ENCODE data around the gene ACBD4. TPM values are rescaled to one million over a fixed set of nuclear protein-coding genes. Genes with fewer than 3 reads are reported as not detected.
A peak's percentile ranks its signal among the peaks of the same experiment; 100 is the strongest.

ACBD4 gene
- total RNA-seq, 4 donors from 2014 or later, result 1.7 to 6.9 (median 4.5) TPM

DNA sequence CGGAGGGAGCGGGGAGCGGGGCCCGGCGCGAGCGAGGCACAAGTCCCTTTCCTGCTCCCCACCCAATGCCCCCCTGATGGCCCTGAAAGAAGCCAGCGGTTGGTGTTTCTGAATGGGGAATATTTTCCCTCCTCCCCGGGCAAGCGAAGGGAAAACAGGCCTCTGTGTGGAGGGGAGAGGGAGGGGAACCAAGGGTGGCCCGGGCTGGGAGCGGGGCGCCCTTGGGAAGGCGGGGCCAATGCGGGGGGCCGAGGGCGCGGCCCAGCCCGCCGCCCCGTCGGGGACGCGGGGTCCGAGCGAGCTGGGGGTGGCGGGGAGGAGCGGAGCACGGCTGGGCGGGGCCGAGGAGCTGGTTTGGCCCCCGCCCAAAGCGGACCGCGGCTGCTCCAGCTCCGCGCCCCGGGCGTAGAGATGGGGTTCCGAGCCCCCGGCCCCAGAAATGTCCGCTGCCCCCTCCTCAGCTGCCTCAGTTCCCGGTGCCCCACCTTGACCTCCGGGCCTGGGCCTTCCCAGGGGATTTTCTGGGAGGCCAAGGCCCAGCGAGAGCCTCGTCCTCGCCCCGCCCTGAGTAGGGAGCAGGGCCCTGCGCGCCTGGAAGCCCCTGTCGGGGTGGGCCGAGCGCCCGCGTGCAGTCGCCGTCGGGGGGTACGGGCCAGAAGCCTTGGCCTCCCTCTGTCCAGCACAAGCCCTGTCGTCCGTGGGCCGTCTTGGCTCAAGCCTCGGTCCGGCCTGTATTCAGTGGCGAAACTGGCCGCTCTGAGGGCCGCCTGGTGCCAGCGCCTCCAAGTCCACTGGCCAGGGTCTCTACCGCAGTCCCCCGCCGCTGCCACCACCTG is 8.9 kb downstream of the ACBD4 start:
- no peaks in the 10 kb centered on the region for H3K9me3 ChIP-seq
- peaks cover 0 to 2% (median 0%) of the 10 kb centered on the region in 3 donors for H3K36me3 ChIP-seq
- H3K27ac ChIP-seq, result peak overlapping the region; percentile 90 to 95 (median 94)
- TF ChIP-seq CTCF (IDR thresholded peaks at IDR 0.05) (no peak), POLR2A (IDR thresholded peaks at IDR 0.05) (peak in 2 of 4 donors; percentile 1 to 14)
- intact Hi-C loops (cut with DNase I), result no loop called here
- no peak for DNase-seq
- 8 to 14% methylated on average over 6 to 8 of the region's 71 CpGs for WGBS, 2 donors
- H3K4me3 ChIP-seq, result peak overlapping the region; percentile 43 to 73 (median 59)
- peaks cover 17 to 46% (median 21%) of the 10 kb centered on the region in 3 donors for H3K4me1 ChIP-seq
- no peaks in the 10 kb centered on the region for H3K27me3 ChIP-seq

- no peaks in the 10 kb centered on the region for H3K27me3 ChIP-seq
- intact Hi-C loops (cut with DNase I), result no loop called here
Measured at GRCh38 chr17:45145035-45145389, 9.5 kb downstream of the ACBD4 start.

DNA sequence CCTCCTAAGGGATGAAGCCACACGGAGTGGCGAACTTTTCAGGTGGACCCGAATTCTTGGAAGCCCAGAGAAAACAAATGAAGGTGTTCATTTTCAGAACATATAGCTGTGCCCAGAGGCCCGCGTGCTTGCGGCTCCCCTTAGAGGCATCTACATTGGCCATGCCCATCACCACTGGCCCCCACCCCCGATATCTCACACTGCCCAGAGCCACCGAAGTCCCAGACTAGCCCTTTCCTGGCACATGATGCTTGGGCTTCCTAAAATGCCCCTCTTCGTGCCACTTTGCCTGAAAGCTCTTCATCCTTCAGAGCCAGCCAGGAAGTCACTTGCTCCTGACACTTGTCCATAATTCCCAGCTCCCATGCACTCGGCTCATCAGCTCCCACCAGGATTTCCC is 10.7 kb downstream of the ACBD4 start:
- Histone ChIP-seq H3K4me3 (no peak overlapping the region), H3K4me1 (peaks cover 18 to 57% (median 25%) of the 10 kb centered on the region in 3 donors)
- TF ChIP-seq POLR2A (IDR thresholded peaks at IDR 0.05) (no peak), CTCF (IDR thresholded peaks at IDR 0.05) (no peak)

More at GRCh38 chr17:45145035-45145389, 9.5 kb downstream of the ACBD4 start:
- TF ChIP-seq POLR2A (IDR thresholded peaks at IDR 0.05), result no peak
- no peak for TF ChIP-seq CTCF (IDR thresholded peaks at IDR 0.05)
- WGBS, 2 donors, result 67 to 72% methylated on average over 3 to 8 of the region's 8 CpGs
- Histone ChIP-seq H3K4me1 (peaks cover 17 to 46% (median 21%) of the 10 kb centered on the region in 3 donors), H3K36me3 (no peaks in the 10 kb centered on the region), H3K4me3 (peak overlapping the region; percentile 43 to 73 (median 59)), H3K9me3 (no peaks in the 10 kb centered on the region), H3K27ac (peak overlapping the region; percentile 90 to 95 (median 94))
- no peak for DNase-seq

GRCh38 chr17:45146592-45146889 is 11.1 kb downstream of the ACBD4 start:
- WGBS, 2 donors, result 69 to 71% methylated on average over 4 of the region's 4 CpGs

More for the DNA sequence above, 10.7 kb downstream of the ACBD4 start:
- intact Hi-C loops (cut with DNase I), result no loop called here
- Histone ChIP-seq H3K27ac (peak overlapping the region; percentile 96 to 99 (median 97)), H3K36me3 (no peaks in the 10 kb centered on the region), H3K27me3 (no peaks in the 10 kb centered on the region), H3K9me3 (no peaks in the 10 kb centered on the region)
- 89% methylated on average over 9 to 10 of the region's 10 CpGs for WGBS, 2 donors
- no peak for DNase-seq

More at GRCh38 chr17:45146592-45146889, 11.1 kb downstream of the ACBD4 start:
- TF ChIP-seq CTCF (IDR thresholded peaks at IDR 0.05), result no peak
- no peak for TF ChIP-seq POLR2A (IDR thresholded peaks at IDR 0.05)
- Histone ChIP-seq H3K36me3 (no peaks in the 10 kb centered on the region), H3K4me1 (peaks cover 21 to 61% (median 29%) of the 10 kb centered on the region in 3 donors), H3K27me3 (no peaks in the 10 kb centered on the region), H3K4me3 (peak overlapping the region in 3 of 4 donors; percentile 68 to 90 (median 76)), H3K9me3 (no peaks in the 10 kb centered on the region), H3K27ac (peak overlapping the region; percentile 96 to 99 (median 97))
- intact Hi-C loops (cut with DNase I), result no loop called here
- no peak for DNase-seq

All from esophagus squamous epithelium (tissue), 5 donors.